Natural killer cell (primary cell): Measurements from ENCODE around the gene GPR156. TPM values are rescaled to one million over a fixed set of nuclear protein-coding genes. Genes with fewer than 3 reads are reported as not detected.
"Not testable (repeated sequence)": the region's sequence is repeated elsewhere in the genome, so short reads cannot be mapped to it uniquely, and the experiment has no call there.

Experiments
- ATAC-seq, 3 donors: fragments of 150-1000 bp in 2 of 3; fragments of 200-7000 bp in 1 of 3; cut with Tn5 transposase; 1 replicate in 1 of 3; 2 replicates in 2 of 3; pipeline ENCODE4 v1.10.0; 2021; ENCODE audit warnings: mild to moderate bottlenecking in 2 of 3, moderate library complexity in 2 of 3
- DNase-seq, 2 donors: peaks; one replicate each; pipeline versions ENCODE4 v3.0.0 to v3.0.0-alpha.2; 2013 to 2021; ENCODE audit warnings: mixed read lengths in 1 of 2
- H3K27ac ChIP-seq: one replicate; pipeline ENCODE4 v1.5.1; 2013; ENCODE audit warnings: mild to moderate bottlenecking, low read length
- H3K27me3 ChIP-seq: one replicate; pipeline ENCODE4 v1.6.1; 2013; ENCODE audit warnings: low read length; ENCODE audit not compliant: control insufficient read depth, insufficient read depth
- H3K36me3 ChIP-seq: one replicate; pipeline ENCODE4 v1.6.1; 2013; ENCODE audit warnings: low read length; ENCODE audit not compliant: control insufficient read depth, insufficient read depth
- H3K4me1 ChIP-seq: one replicate; pipeline ENCODE4 v1.6.1; 2013; ENCODE audit warnings: low read length; ENCODE audit not compliant: control insufficient read depth, insufficient read depth
- H3K4me3 ChIP-seq: one replicate; pipeline ENCODE4 v1.5.1; 2013; ENCODE audit warnings: low read length
- H3K9me3 ChIP-seq: one replicate; pipeline ENCODE4 v1.6.1; 2013; ENCODE audit warnings: low read length; ENCODE audit not compliant: control insufficient read depth, insufficient read depth
- H3K27ac Mint-ChIP-seq, 2 donors: one replicate each; pipeline ENCODE4 v1.8.0; 2022; ENCODE audit warnings: mild to moderate bottlenecking in 2 of 2, mixed read lengths in 2 of 2, moderate library complexity in 1 of 2
- H3K27me3 Mint-ChIP-seq, 2 donors: one replicate each; pipeline ENCODE4 v1.8.0; 2022; ENCODE audit warnings: low read depth in 2 of 2, mixed read lengths in 2 of 2
- H3K36me3 Mint-ChIP-seq: one replicate; pipeline ENCODE4 v1.8.0; 2022; ENCODE audit warnings: mixed read lengths
- H3K4me1 Mint-ChIP-seq, 2 donors: one replicate each; pipeline ENCODE4 v1.8.0; 2022; ENCODE audit warnings: mixed read lengths in 2 of 2
- H3K4me3 Mint-ChIP-seq: one replicate; pipeline ENCODE4 v1.8.0; 2022; ENCODE audit warnings: mild to moderate bottlenecking, moderate library complexity, mixed read lengths
- H3K9me3 Mint-ChIP-seq, 2 donors: one replicate each; pipeline ENCODE4 v1.8.0; 2022; ENCODE audit warnings: mixed read lengths in 2 of 2
- WGBS: methylation state at CpG from one replicate; pipeline ENCODE4 v1.1.7; 2013; ENCODE audit warnings: missing lambda C conversion rate; ENCODE audit not compliant: insufficient coverage; 5-methylcytosine and 5-hydroxymethylcytosine counted together
- intact Hi-C: fragments of 100-400 bp; cut with micrococcal nuclease; formaldehyde crosslinking; loops from one replicate; pipeline ENCODE4 v1.14.2; 2022
- total RNA-seq, 4 donors: library from RNA; stranded (reverse); fragments of 120-200 nt in 1 of 4; gene quantifications; one replicate each; pipeline versions ENCODE4 v1.2.3 to v1.2.4, GENCODE V29; 2013 to 2022
- TF ChIP-seq, protein P1 (sequence below): fragments of 200-600 bp; IDR thresholded peaks from one replicate; pipeline ENCODE4 v1.8.0; 2022; ENCODE audit warnings: antibody characterized with exemption

The GPR156 gene
- total RNA-seq, 3 donors from 2014 or later (not counting 1 experiment from before 2014, with no cell fraction given) = 0.18 to 0.75 TPM; not detected in 1

DNA sequence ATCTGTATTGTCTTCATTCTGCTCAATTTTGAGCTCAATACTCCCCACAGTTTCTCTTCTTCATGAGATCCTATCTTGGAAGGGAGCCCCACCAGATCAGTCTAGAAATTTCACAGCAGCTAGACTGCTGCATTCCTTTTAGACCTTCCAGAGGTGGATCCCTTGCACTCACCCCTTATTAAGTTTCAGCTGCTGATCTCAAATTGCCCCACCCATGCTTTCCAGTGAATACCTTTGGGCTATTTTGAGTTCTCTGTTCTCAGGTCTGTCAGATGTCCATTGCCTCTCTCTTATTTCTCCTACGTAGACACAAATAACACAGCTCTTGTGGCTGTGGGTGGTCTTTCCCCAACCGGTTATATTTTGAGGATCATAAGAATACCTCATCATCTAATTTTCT is 60.8 kb downstream of the GPR156 start:
- Histone ChIP-seq H3K36me3 (no peaks in the 10 kb centered on the region), H3K27ac (no peak overlapping the region), H3K4me1 (no peaks in the 10 kb centered on the region), H3K27me3 (no peaks in the 10 kb centered on the region), H3K4me3 (no peak overlapping the region), H3K9me3 (no peaks in the 10 kb centered on the region)
- no peaks in the 10 kb centered on the region for H3K4me1 Mint-ChIP-seq
- H3K27ac Mint-ChIP-seq = no peak overlapping the region
- intact Hi-C loops = no loop called here
- H3K27me3 Mint-ChIP-seq = peaks cover 5 to 20% of the 10 kb centered on the region in 2 donors
- H3K36me3 Mint-ChIP-seq = no peaks in the 10 kb centered on the region
- H3K4me3 Mint-ChIP-seq = no peak overlapping the region
- no peaks in the 10 kb centered on the region for H3K9me3 Mint-ChIP-seq
- 100% methylated on average over 1 of the region's 2 CpGs for WGBS
- DNase-seq (no peak), ATAC-seq (no peak)
- TF ChIP-seq, protein P1, sequence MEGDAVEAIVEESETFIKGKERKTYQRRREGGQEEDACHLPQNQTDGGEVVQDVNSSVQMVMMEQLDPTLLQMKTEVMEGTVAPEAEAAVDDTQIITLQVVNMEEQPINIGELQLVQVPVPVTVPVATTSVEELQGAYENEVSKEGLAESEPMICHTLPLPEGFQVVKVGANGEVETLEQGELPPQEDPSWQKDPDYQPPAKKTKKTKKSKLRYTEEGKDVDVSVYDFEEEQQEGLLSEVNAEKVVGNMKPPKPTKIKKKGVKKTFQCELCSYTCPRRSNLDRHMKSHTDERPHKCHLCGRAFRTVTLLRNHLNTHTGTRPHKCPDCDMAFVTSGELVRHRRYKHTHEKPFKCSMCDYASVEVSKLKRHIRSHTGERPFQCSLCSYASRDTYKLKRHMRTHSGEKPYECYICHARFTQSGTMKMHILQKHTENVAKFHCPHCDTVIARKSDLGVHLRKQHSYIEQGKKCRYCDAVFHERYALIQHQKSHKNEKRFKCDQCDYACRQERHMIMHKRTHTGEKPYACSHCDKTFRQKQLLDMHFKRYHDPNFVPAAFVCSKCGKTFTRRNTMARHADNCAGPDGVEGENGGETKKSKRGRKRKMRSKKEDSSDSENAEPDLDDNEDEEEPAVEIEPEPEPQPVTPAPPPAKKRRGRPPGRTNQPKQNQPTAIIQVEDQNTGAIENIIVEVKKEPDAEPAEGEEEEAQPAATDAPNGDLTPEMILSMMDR = no peak

DNA sequence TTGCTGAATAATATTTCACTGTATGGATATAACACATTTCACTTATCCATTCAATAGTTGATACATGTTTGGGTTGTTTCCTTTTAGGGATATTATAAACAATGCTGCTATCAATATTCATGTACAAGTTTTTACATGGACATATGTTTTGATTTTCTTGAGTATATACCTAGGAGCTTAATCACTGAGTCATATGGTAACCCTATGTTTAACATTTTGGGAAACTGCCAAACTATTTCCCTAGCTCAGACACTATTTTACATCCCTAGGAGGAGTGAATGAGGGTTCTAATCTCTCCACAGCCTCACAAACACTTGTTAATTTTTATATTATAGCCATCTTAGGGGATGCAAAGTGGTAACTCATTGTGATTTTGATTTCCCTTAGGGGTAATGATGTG is 66.0 kb downstream of the GPR156 start:
- Histone ChIP-seq H3K36me3 (no peaks in the 10 kb centered on the region), H3K27me3 (no peaks in the 10 kb centered on the region), H3K27ac (no peak overlapping the region), H3K4me3 (no peak overlapping the region), H3K4me1 (no peaks in the 10 kb centered on the region), H3K9me3 (no peaks in the 10 kb centered on the region)
- Mint-ChIP-seq H3K27ac (no peak overlapping the region), H3K4me3 (no peak overlapping the region), H3K36me3 (no peaks in the 10 kb centered on the region), H3K27me3 (peaks cover 3 to 11% of the 10 kb centered on the region in 2 donors), H3K9me3 (no peaks in the 10 kb centered on the region), H3K4me1 (no peaks in the 10 kb centered on the region)
- ATAC-seq = no peak
- intact Hi-C loops = no loop called here
- no peak for DNase-seq
- TF ChIP-seq, protein P1 = no peak

DNA sequence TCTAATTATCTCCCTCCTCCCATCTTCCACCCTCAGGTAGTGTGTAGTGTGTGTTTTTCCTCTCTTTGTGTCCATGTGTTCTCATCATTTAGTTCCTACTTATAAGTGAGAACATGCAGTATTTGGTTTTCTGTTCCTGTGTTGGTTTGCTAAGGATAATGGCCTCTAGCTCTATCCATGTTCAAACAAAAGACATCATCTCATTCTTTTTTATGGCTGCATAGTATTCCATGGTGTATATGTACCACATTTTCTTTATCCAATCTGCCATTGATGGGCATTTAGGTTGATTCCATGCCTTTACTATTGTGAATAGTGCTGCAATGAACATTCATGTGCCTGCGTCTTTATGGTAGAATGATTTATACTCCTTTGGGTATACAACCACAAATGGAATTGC is 68.4 kb downstream of the GPR156 start:
- H3K36me3 ChIP-seq, H3K9me3 Mint-ChIP-seq, H3K27ac Mint-ChIP-seq, H3K4me1 Mint-ChIP-seq, H3K4me1 ChIP-seq, H3K4me3 ChIP-seq, DNase-seq, H3K27me3 ChIP-seq, intact Hi-C loops, ATAC-seq, H3K36me3 Mint-ChIP-seq, H3K9me3 ChIP-seq, H3K4me3 Mint-ChIP-seq, H3K27ac ChIP-seq: not testable (repeated sequence)
- WGBS = 83% methylated on average over 1 of the region's 1 CpG
- peaks cover 3 to 11% of the 10 kb centered on the region in 2 donors for H3K27me3 Mint-ChIP-seq

DNA sequence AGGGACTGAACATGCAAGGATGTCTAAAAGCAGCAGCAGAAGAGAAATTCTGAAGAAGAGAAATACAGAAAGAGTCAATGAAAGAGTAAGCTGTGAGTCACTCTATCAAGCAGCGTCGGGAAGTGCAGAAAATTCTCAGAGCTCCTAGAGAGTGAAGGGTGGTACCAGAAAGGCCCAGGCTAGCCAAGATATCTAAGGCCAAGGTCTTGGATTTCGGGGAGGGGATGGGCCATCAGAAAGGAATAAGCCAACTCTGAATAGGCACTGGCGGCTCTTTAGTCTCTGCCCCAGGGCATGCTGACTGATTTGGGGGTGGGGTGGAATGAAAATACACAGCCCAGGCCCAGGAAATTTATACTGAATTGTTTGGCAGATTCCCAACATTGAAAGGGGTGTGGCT is 70.8 kb downstream of the GPR156 start:
- no peaks in the 10 kb centered on the region for H3K4me1 Mint-ChIP-seq
- Histone ChIP-seq H3K9me3 (no peaks in the 10 kb centered on the region), H3K4me1 (no peaks in the 10 kb centered on the region), H3K27ac (no peak overlapping the region), H3K27me3 (no peaks in the 10 kb centered on the region), H3K36me3 (no peaks in the 10 kb centered on the region), H3K4me3 (no peak overlapping the region)
- no peaks in the 10 kb centered on the region for H3K36me3 Mint-ChIP-seq
- ATAC-seq = no peak
- H3K27me3 Mint-ChIP-seq = peaks cover 18 to 29% of the 10 kb centered on the region in 2 donors
- no peak overlapping the region for H3K4me3 Mint-ChIP-seq
- no peak for DNase-seq
- H3K27ac Mint-ChIP-seq = no peak overlapping the region
- intact Hi-C loops = no loop called here
- 88% methylated on average over 4 of the region's 4 CpGs for WGBS
- TF ChIP-seq, protein P1 = no peak
- H3K9me3 Mint-ChIP-seq = no peaks in the 10 kb centered on the region
